Loucy (cell line): ENCODE results near the gene G6PD.

Experiments used
- H2AFZ ChIP-seq: fragments of 200-600 bp; sonication (generic); 2 replicates; pipeline ENCODE4 v1.6.0; 2016; ENCODE audit warnings: antibody characterized with exemption, mild to moderate bottlenecking, low read length, moderate library complexity
- H3F3A ChIP-seq: fragments of 200-600 bp; 2 replicates; pipeline ENCODE4 v1.6.0; 2016; ENCODE audit warnings: antibody characterized with exemption, low read depth, mild to moderate bottlenecking
- H3K27me3 ChIP-seq: fragments of 200-600 bp; sonication (generic); 2 replicates; pipeline ENCODE4 v1.6.1; 2014; ENCODE audit warnings: low read length, mild to moderate bottlenecking; ENCODE audit not compliant: insufficient read depth, poor library complexity, severe bottlenecking
- H3K36me3 ChIP-seq: fragments of 200-600 bp; sonication (generic); 2 replicates; pipeline ENCODE4 v1.6.1; 2016; ENCODE audit warnings: low read length; ENCODE audit not compliant: insufficient read depth
- H3K4me1 ChIP-seq: fragments of 200-600 bp; sonication (generic); 2 replicates; pipeline ENCODE4 v1.5.1; 2014; ENCODE audit warnings: low read length, mild to moderate bottlenecking; ENCODE audit not compliant: insufficient read depth, poor library complexity, severe bottlenecking
- H3K4me2 ChIP-seq: fragments of 200-600 bp; sonication (generic); 2 replicates; pipeline ENCODE4 v1.6.0; 2014; ENCODE audit warnings: antibody characterized with exemption, low read length, low read depth, mild to moderate bottlenecking; ENCODE audit not compliant: poor library complexity, severe bottlenecking
- H3K4me3 ChIP-seq: fragments of 200-600 bp; sonication (generic); 2 replicates; pipeline ENCODE4 v1.5.1; 2014; ENCODE audit warnings: low read length, mild to moderate bottlenecking, mixed read lengths; ENCODE audit not compliant: poor library complexity, severe bottlenecking
- H3K79me2 ChIP-seq: fragments of 200-600 bp; sonication (generic); 2 replicates; pipeline ENCODE4 v1.6.1; 2014; ENCODE audit warnings: low read length; ENCODE audit not compliant: insufficient read depth
- H3K9ac ChIP-seq: fragments of 200-600 bp; sonication (generic); 2 replicates; pipeline ENCODE4 v1.6.0; 2014; ENCODE audit warnings: mild to moderate bottlenecking, low read depth, low read length, moderate library complexity; ENCODE audit not compliant: poor library complexity, severe bottlenecking
- H3K9me2 ChIP-seq: fragments of 200-600 bp; sonication (generic); replicated peaks from 2 replicates; pipeline ENCODE4 v1.6.1; 2016; ENCODE audit warnings: low read depth, low read length, mixed read lengths
- H3K9me3 ChIP-seq: fragments of 200-600 bp; sonication (generic); 2 replicates; pipeline ENCODE4 v1.6.1; 2014; ENCODE audit warnings: mild to moderate bottlenecking, antibody characterized with exemption, low read length, low read depth; ENCODE audit not compliant: insufficient read depth
- H4K20me1 ChIP-seq: fragments of 200-600 bp; sonication (generic); 2 replicates; pipeline ENCODE4 v1.6.0; 2014; ENCODE audit warnings: antibody characterized with exemption, low read length, mild to moderate bottlenecking; ENCODE audit not compliant: insufficient read depth, poor library complexity, severe bottlenecking
- EZH2phosphoT487 ChIP-seq: fragments of 200-600 bp; IDR thresholded peaks from 2 replicates; pipeline ENCODE4 v1.6.1; 2018; ENCODE audit warnings: antibody characterized with exemption, mild to moderate bottlenecking, moderate library complexity, borderline replicate concordance
- TF ChIP-seq, protein P1 (sequence below): fragments of 200-600 bp; sonication (generic); conservative IDR thresholded peaks from 2 replicates; pipeline ENCODE4 v1.5.1; 2014; ENCODE audit warnings: mild to moderate bottlenecking, antibody characterized with exemption, low read length

G6PD gene

GRCh38 chrX:154488336-154489075, 58.1 kb downstream of the G6PD start:
- no peaks in the 10 kb centered on the region for H3K9me3 ChIP-seq
- H3K4me2 ChIP-seq: peak overlapping the region; percentile 77
- H3K27me3 ChIP-seq: no peaks in the 10 kb centered on the region
- H3K9me2 ChIP-seq: no peaks in the 10 kb centered on the region
- peaks cover 41% of the 10 kb centered on the region for H3K79me2 ChIP-seq
- H2AFZ ChIP-seq: no peak overlapping the region
- H3K9ac ChIP-seq: no peak overlapping the region
- no peaks in the 10 kb centered on the region for H3K36me3 ChIP-seq
- H3K4me3 ChIP-seq: no peak overlapping the region
- no peaks in the 10 kb centered on the region for H3K4me1 ChIP-seq
- no peaks in the 10 kb centered on the region for H3F3A ChIP-seq
- H4K20me1 ChIP-seq: peaks cover 5% of the 10 kb centered on the region
- no peak for TF ChIP-seq EZH2phosphoT487
- TF ChIP-seq, protein P1, sequence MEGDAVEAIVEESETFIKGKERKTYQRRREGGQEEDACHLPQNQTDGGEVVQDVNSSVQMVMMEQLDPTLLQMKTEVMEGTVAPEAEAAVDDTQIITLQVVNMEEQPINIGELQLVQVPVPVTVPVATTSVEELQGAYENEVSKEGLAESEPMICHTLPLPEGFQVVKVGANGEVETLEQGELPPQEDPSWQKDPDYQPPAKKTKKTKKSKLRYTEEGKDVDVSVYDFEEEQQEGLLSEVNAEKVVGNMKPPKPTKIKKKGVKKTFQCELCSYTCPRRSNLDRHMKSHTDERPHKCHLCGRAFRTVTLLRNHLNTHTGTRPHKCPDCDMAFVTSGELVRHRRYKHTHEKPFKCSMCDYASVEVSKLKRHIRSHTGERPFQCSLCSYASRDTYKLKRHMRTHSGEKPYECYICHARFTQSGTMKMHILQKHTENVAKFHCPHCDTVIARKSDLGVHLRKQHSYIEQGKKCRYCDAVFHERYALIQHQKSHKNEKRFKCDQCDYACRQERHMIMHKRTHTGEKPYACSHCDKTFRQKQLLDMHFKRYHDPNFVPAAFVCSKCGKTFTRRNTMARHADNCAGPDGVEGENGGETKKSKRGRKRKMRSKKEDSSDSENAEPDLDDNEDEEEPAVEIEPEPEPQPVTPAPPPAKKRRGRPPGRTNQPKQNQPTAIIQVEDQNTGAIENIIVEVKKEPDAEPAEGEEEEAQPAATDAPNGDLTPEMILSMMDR: no peak

- Histone ChIP-seq H3K4me2 (peak overlapping the region; percentile 71), H3K79me2 (peaks cover 44% of the 10 kb centered on the region)
- TF ChIP-seq, protein P1: no peak
- TF ChIP-seq EZH2phosphoT487: no peak
Observed at GRCh38 chrX:154487518-154488290, 58.9 kb downstream of the G6PD start.

GRCh38 chrX:154486396-154487207, 60.0 kb downstream of the G6PD start, which contains the start of gene UBL4A:
Gene UBL4A (minus strand): TSS chrX:154486615. CDS start chrX:154486584, 31 bp downstream.
- Histone ChIP-seq H3K79me2 (peaks cover 44% of the 10 kb centered on the region), H3K9ac (peak within 1 kb of the TSS; percentile 85), H3K4me1 (no peaks in the 10 kb centered on the region), H3K9me3 (no peaks in the 10 kb centered on the region), H2AFZ (peak within 1 kb of the TSS; percentile 64), H3K9me2 (no peaks in the 10 kb centered on the region), H4K20me1 (peaks cover 5% of the 10 kb centered on the region), H3K4me2 (peak within 1 kb of the TSS; percentile 85), H3K27me3 (no peaks in the 10 kb centered on the region), H3K4me3 (peak within 1 kb of the TSS; percentile 79), H3K36me3 (no peaks in the 10 kb centered on the region), H3F3A (no peaks in the 10 kb centered on the region)
- TF ChIP-seq EZH2phosphoT487: no peak
- TF ChIP-seq, protein P1: no peak

More at GRCh38 chrX:154487518-154488290, 58.9 kb downstream of the G6PD start:
- H3K36me3 ChIP-seq: no peaks in the 10 kb centered on the region
- no peaks in the 10 kb centered on the region for H3K4me1 ChIP-seq
- peak overlapping the region; percentile 61 for H3K9ac ChIP-seq
- no peaks in the 10 kb centered on the region for H3K9me3 ChIP-seq
- H3K27me3 ChIP-seq: no peaks in the 10 kb centered on the region
- peaks cover 5% of the 10 kb centered on the region for H4K20me1 ChIP-seq
- H3K9me2 ChIP-seq: no peaks in the 10 kb centered on the region
- peak overlapping the region; percentile 72 for H3K4me3 ChIP-seq
- H2AFZ ChIP-seq: no peak overlapping the region
- no peaks in the 10 kb centered on the region for H3F3A ChIP-seq
